ENCODE measurements around the gene SLC39A11.

SLC39A11 gene

GRCh38 chr17:73029021-73029420 is 63.5 kb downstream of the SLC39A11 start:
- Histone ChIP-seq H3K27ac (ENCODE audit: low read length, poor library complexity, severe bottlenecking) (no peak overlapping the region), H3K27me3 (ENCODE audit: control insufficient read depth in 1 of 2, insufficient read depth in 1 of 2, low read length in 2 of 2) (no peaks in the 10 kb centered on the region), H3K36me3 (ENCODE audit: control insufficient read depth in 1 of 2, insufficient read depth in 2 of 2, low read depth in 1 of 2, low read length in 2 of 2) (peaks cover 0 to 11% of the 10 kb centered on the region in 2 experiments), H2BK5ac (ENCODE audit: low read depth, low read length, poor library complexity, severe bottlenecking) (no peak overlapping the region), H2BK15ac (ENCODE audit: low read depth, poor library complexity, severe bottlenecking) (no peak overlapping the region), H3K9ac (ENCODE audit: low read length) (no peak overlapping the region), H3K4me2 (ENCODE audit: low read length, poor library complexity, severe bottlenecking) (no peak overlapping the region), H4K8ac (ENCODE audit: low read length) (no peak overlapping the region), H3K4me1 (ENCODE audit: control insufficient read depth, insufficient read depth, low read depth, low read length) (peaks cover 2% of the 10 kb centered on the region), H2BK12ac (ENCODE audit: low read length in 2 of 2) (no peak overlapping the region), H3K23ac (ENCODE audit: low read length in 2 of 2) (no peak overlapping the region), H2BK120ac (ENCODE audit: low read depth, low read length) (no peak overlapping the region), H3K9me3 (ENCODE audit: control insufficient read depth, low read length) (peaks cover 2% of the 10 kb centered on the region), H3K4me3 (ENCODE audit: insufficient read depth in 1 of 2, low read depth in 1 of 2, low read length in 2 of 2) (no peak overlapping the region), H3K79me1 (replicated peaks; ENCODE audit: low read length, poor library complexity, severe bottlenecking) (peaks cover 11% of the 10 kb centered on the region), H2AK5ac (ENCODE audit: low read length, severe bottlenecking) (no peak overlapping the region), H3K4ac (ENCODE audit: low read depth in 1 of 2, low read length in 2 of 2) (no peak overlapping the region), H4K91ac (ENCODE audit: low read length) (no peak overlapping the region), H3K14ac (ENCODE audit: low read length in 2 of 2) (no peak overlapping the region), H2AFZ (ENCODE audit: low read depth, low read length) (no peak overlapping the region), H3K18ac (ENCODE audit: low read depth in 1 of 2, low read length in 2 of 2) (no peak overlapping the region)
- WGBS = 98% methylated on average over 6 of the region's 6 CpGs
- no peak for DNase-seq

DNA sequence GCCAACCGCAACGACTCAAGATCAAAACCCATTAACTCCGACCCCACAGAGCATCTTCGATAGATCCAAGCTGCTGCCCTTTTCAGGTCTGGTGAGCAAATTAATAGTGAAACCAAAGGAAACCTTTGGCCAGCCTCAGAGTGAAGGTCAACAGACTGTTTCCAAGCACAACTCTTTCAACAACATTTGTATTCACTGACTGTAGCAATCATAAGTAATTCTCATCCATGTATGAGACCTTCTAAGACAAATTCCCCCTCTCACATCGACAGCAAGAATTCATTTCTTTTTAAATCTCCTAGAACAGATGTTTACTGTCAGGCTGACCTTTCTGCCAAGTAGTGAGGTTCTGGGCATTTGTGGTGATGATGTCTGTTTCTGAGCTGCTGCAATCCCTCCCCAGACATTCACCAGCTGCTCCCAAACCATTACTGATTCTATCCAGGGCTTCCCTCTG is 64.2 kb downstream of the SLC39A11 start:
- Histone ChIP-seq H3K18ac (ENCODE audit: low read depth in 1 of 2, low read length in 2 of 2) (no peak overlapping the region), H2AFZ (ENCODE audit: low read depth, low read length) (no peak overlapping the region), H2BK12ac (ENCODE audit: low read length in 2 of 2) (no peak overlapping the region), H3K14ac (ENCODE audit: low read length in 2 of 2) (no peak overlapping the region), H3K27ac (ENCODE audit: low read length, poor library complexity, severe bottlenecking) (no peak overlapping the region), H2AK5ac (ENCODE audit: low read length, severe bottlenecking) (no peak overlapping the region), H4K8ac (ENCODE audit: low read length) (no peak overlapping the region), H3K4me2 (ENCODE audit: low read length, poor library complexity, severe bottlenecking) (no peak overlapping the region), H4K91ac (ENCODE audit: low read length) (no peak overlapping the region), H3K4ac (ENCODE audit: low read depth in 1 of 2, low read length in 2 of 2) (no peak overlapping the region), H3K9ac (ENCODE audit: low read length) (no peak overlapping the region), H3K4me1 (ENCODE audit: control insufficient read depth, insufficient read depth, low read depth, low read length) (peaks cover 2% of the 10 kb centered on the region), H3K9me3 (ENCODE audit: control insufficient read depth, low read length) (peaks cover 7% of the 10 kb centered on the region), H2BK15ac (ENCODE audit: low read depth, poor library complexity, severe bottlenecking) (no peak overlapping the region), H3K23ac (ENCODE audit: low read length in 2 of 2) (no peak overlapping the region), H3K4me3 (ENCODE audit: insufficient read depth in 1 of 2, low read depth in 1 of 2, low read length in 2 of 2) (no peak overlapping the region), H2BK120ac (ENCODE audit: low read depth, low read length) (no peak overlapping the region), H2BK5ac (ENCODE audit: low read depth, low read length, poor library complexity, severe bottlenecking) (no peak overlapping the region), H3K27me3 (ENCODE audit: control insufficient read depth in 1 of 2, insufficient read depth in 1 of 2, low read length in 2 of 2) (no peaks in the 10 kb centered on the region), H3K79me1 (replicated peaks; ENCODE audit: low read length, poor library complexity, severe bottlenecking) (peaks cover 10% of the 10 kb centered on the region), H3K36me3 (ENCODE audit: control insufficient read depth in 1 of 2, insufficient read depth in 2 of 2, low read depth in 1 of 2, low read length in 2 of 2) (peaks cover 0 to 13% of the 10 kb centered on the region in 2 experiments)
- 81% methylated on average over 4 of the region's 5 CpGs for WGBS
- DNase-seq = peak; percentile 86

- Histone ChIP-seq H2AFZ (ENCODE audit: low read depth, low read length) (no peak overlapping the region), H3K27ac (ENCODE audit: low read length, poor library complexity, severe bottlenecking) (no peak overlapping the region), H2BK12ac (ENCODE audit: low read length in 2 of 2) (no peak overlapping the region), H3K23ac (ENCODE audit: low read length in 2 of 2) (no peak overlapping the region), H4K8ac (ENCODE audit: low read length) (no peak overlapping the region), H2BK120ac (ENCODE audit: low read depth, low read length) (no peak overlapping the region), H3K79me1 (replicated peaks; ENCODE audit: low read length, poor library complexity, severe bottlenecking) (peaks cover 11% of the 10 kb centered on the region), H3K14ac (ENCODE audit: low read length in 2 of 2) (no peak overlapping the region), H4K91ac (ENCODE audit: low read length) (peak overlapping the region; percentile 74), H3K9ac (ENCODE audit: low read length) (no peak overlapping the region), H3K9me3 (ENCODE audit: control insufficient read depth, low read length) (peaks cover 7% of the 10 kb centered on the region), H2BK5ac (ENCODE audit: low read depth, low read length, poor library complexity, severe bottlenecking) (no peak overlapping the region), H3K4me1 (ENCODE audit: control insufficient read depth, insufficient read depth, low read depth, low read length) (peaks cover 2% of the 10 kb centered on the region), H3K36me3 (ENCODE audit: control insufficient read depth in 1 of 2, insufficient read depth in 2 of 2, low read depth in 1 of 2, low read length in 2 of 2) (peaks cover 0 to 13% of the 10 kb centered on the region in 2 experiments), H3K4me2 (ENCODE audit: low read length, poor library complexity, severe bottlenecking) (no peak overlapping the region), H3K4ac (ENCODE audit: low read depth in 1 of 2, low read length in 2 of 2) (no peak overlapping the region), H2BK15ac (ENCODE audit: low read depth, poor library complexity, severe bottlenecking) (no peak overlapping the region), H3K27me3 (ENCODE audit: control insufficient read depth in 1 of 2, insufficient read depth in 1 of 2, low read length in 2 of 2) (no peaks in the 10 kb centered on the region), H2AK5ac (ENCODE audit: low read length, severe bottlenecking) (no peak overlapping the region), H3K4me3 (ENCODE audit: insufficient read depth in 1 of 2, low read depth in 1 of 2, low read length in 2 of 2) (no peak overlapping the region), H3K18ac (ENCODE audit: low read depth in 1 of 2, low read length in 2 of 2) (peak overlapping the region in 1 of 2 experiments; percentile 76)
- WGBS = 78% methylated on average over 7 of the region's 7 CpGs
- DNase-seq = peak; percentile 54
Observed at GRCh38 chr17:73027130-73027741, 65.3 kb downstream of the SLC39A11 start.

DNA sequence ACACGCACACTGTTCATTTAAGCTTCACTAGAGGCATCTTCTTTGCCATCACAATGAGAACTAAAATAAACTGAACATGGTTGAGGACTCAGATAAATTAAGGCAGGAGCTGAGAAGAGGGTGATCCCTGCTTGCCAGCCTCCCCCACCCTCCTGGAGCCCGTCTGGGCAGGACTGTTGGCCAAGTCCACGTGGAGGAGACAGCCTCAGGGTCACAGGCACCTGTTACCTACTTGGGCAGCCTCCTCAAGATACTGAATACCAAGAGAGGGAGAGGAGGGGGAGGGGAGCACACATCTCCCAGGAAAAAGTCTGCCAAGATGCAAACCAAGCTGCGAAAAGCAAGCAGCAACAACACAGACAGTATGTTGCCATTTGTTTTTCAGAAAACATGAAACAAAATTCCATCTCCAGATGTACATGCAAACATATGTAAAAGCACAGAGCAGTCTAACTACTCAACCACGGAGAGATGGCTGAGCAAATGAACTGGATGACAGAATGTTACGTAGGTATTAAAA is 67.4 kb downstream of the SLC39A11 start:
- Histone ChIP-seq H3K9ac (ENCODE audit: low read length) (no peak overlapping the region), H3K27me3 (ENCODE audit: control insufficient read depth in 1 of 2, insufficient read depth in 1 of 2, low read length in 2 of 2) (no peaks in the 10 kb centered on the region), H3K4me1 (ENCODE audit: control insufficient read depth, insufficient read depth, low read depth, low read length) (peaks cover 2% of the 10 kb centered on the region), H3K27ac (ENCODE audit: low read length, poor library complexity, severe bottlenecking) (no peak overlapping the region), H2BK15ac (ENCODE audit: low read depth, poor library complexity, severe bottlenecking) (no peak overlapping the region), H3K9me3 (ENCODE audit: control insufficient read depth, low read length) (peaks cover 7% of the 10 kb centered on the region), H3K14ac (ENCODE audit: low read length in 2 of 2) (no peak overlapping the region), H3K79me1 (replicated peaks; ENCODE audit: low read length, poor library complexity, severe bottlenecking) (peaks cover 20% of the 10 kb centered on the region), H3K18ac (ENCODE audit: low read depth in 1 of 2, low read length in 2 of 2) (no peak overlapping the region), H2AFZ (ENCODE audit: low read depth, low read length) (no peak overlapping the region), H2BK120ac (ENCODE audit: low read depth, low read length) (no peak overlapping the region), H3K4ac (ENCODE audit: low read depth in 1 of 2, low read length in 2 of 2) (no peak overlapping the region), H4K91ac (ENCODE audit: low read length) (no peak overlapping the region), H2AK5ac (ENCODE audit: low read length, severe bottlenecking) (no peak overlapping the region), H4K8ac (ENCODE audit: low read length) (no peak overlapping the region), H3K4me3 (ENCODE audit: insufficient read depth in 1 of 2, low read depth in 1 of 2, low read length in 2 of 2) (no peak overlapping the region), H2BK5ac (ENCODE audit: low read depth, low read length, poor library complexity, severe bottlenecking) (no peak overlapping the region), H2BK12ac (ENCODE audit: low read length in 2 of 2) (no peak overlapping the region), H3K23ac (ENCODE audit: low read length in 2 of 2) (no peak overlapping the region), H3K36me3 (ENCODE audit: control insufficient read depth in 1 of 2, insufficient read depth in 2 of 2, low read depth in 1 of 2, low read length in 2 of 2) (peaks cover 0 to 9% of the 10 kb centered on the region in 2 experiments), H3K4me2 (ENCODE audit: low read length, poor library complexity, severe bottlenecking) (no peak overlapping the region)
- no peak for DNase-seq
- 95% methylated on average over 4 of the region's 6 CpGs for WGBS

All from mesenchymal stem cell (in vitro differentiated cells and primary cell).